OCI-LY7 (cell line): ENCODE data around the gene ARMH2. TPM values are rescaled to one million over a fixed set of nuclear protein-coding genes. Genes with fewer than 3 reads are reported as not detected.

ENCODE experiments used
- BruUV-seq: library from RNA; stranded (reverse); fragments of 400-500 nt; replicated peaks from 2 replicates; lab custom pipeline; 2021; lab: Mats Ljungman, UMichigan
- CTCF ChIA-PET: fragments of 300-600 bp; sonication (Branson Sonifier 250); formaldehyde crosslinking; loops from one replicate; lab custom pipeline; 2022; ENCODE audit warnings: antibody characterized with exemption; ENCODE audit not compliant: unreplicated experiment; lab: Charles Lee
- POLR2A ChIA-PET: fragments of 300-600 bp; sonication (Branson Sonifier 250); formaldehyde crosslinking; loops from one replicate; lab custom pipeline; 2022; ENCODE audit warnings: antibody characterized with exemption; lab: Charles Lee
- DNase-seq: peaks from one replicate; pipeline ENCODE4 v3.0.0-alpha.2; 2015; ENCODE audit warnings: low spot score
- H2AFZ ChIP-seq: fragments of 200-600 bp; sonication (generic), shearing (Covaris generic); 2 replicates; pipeline ENCODE4 v1.6.1; 2014; ENCODE audit warnings: mild to moderate bottlenecking, antibody characterized with exemption, low read length, moderate library complexity
- H3K27ac ChIP-seq: fragments of 200-600 bp; sonication (generic); 2 replicates; pipeline ENCODE4 v1.5.1; 2014; ENCODE audit warnings: mixed run types, low read depth, mild to moderate bottlenecking, moderate library complexity, low read length, inconsistent platforms; ENCODE audit not compliant: poor library complexity, severe bottlenecking
- H3K36me3 ChIP-seq: fragments of 200-600 bp; sonication (generic); 2 replicates; pipeline ENCODE4 v1.6.1; 2014; ENCODE audit warnings: mild to moderate bottlenecking, antibody characterized with exemption, low read length, moderate library complexity, mixed read lengths; ENCODE audit not compliant: insufficient read depth
- H3K4me1 ChIP-seq: fragments of 200-600 bp; sonication (generic); 2 replicates; pipeline ENCODE4 v1.5.1; 2014; ENCODE audit warnings: mild to moderate bottlenecking, low read length; ENCODE audit not compliant: insufficient read depth, poor library complexity, severe bottlenecking
- H3K4me2 ChIP-seq: fragments of 200-600 bp; sonication (generic); 2 replicates; pipeline ENCODE4 v1.6.1; 2014; ENCODE audit warnings: mild to moderate bottlenecking, low read length
- H3K4me3 ChIP-seq: fragments of 200-600 bp; sonication (generic); 2 replicates; pipeline ENCODE4 v1.5.1; 2014; ENCODE audit warnings: mild to moderate bottlenecking, low read depth, low read length; ENCODE audit not compliant: poor library complexity, severe bottlenecking
- H3K79me2 ChIP-seq: fragments of 200-600 bp; sonication (generic); 2 replicates; pipeline ENCODE4 v1.6.1; 2016; ENCODE audit warnings: low read depth, mild to moderate bottlenecking, low read length, moderate library complexity, mixed read lengths; ENCODE audit not compliant: insufficient read depth
- H3K9me2 ChIP-seq: fragments of 200-600 bp; sonication (generic); 2 replicates; pipeline ENCODE4 v1.6.1; 2016; ENCODE audit warnings: mild to moderate bottlenecking, low read length, mixed read lengths; ENCODE audit not compliant: insufficient read depth
- H3K9me3 ChIP-seq: fragments of 200-600 bp; sonication (generic); 2 replicates; pipeline ENCODE4 v1.6.1; 2014; ENCODE audit warnings: mild to moderate bottlenecking, mixed run types, low read length, mixed read lengths
- H4K20me1 ChIP-seq: fragments of 200-600 bp; sonication (generic); 2 replicates; pipeline ENCODE4 v1.6.1; 2014; ENCODE audit warnings: mild to moderate bottlenecking, antibody characterized with exemption, low read length, moderate library complexity, mixed read lengths; ENCODE audit not compliant: insufficient read depth
- CTCF ChIP-seq: fragments of 200-600 bp; sonication (generic); conservative IDR thresholded peaks from 2 replicates; pipeline ENCODE4 v1.5.1; 2014; ENCODE audit warnings: mild to moderate bottlenecking, antibody characterized with exemption, low read length, moderate library complexity, mixed read lengths
- EZH2phosphoT487 ChIP-seq: fragments of 200-600 bp; sonication (generic); IDR thresholded peaks from 2 replicates; pipeline ENCODE4 v1.6.1; 2018; ENCODE audit warnings: low read depth, borderline replicate concordance, mild to moderate bottlenecking, mixed run types, antibody characterized with exemption, low read length, moderate library complexity, mixed read lengths
- intact Hi-C: fragments of 100-400 bp; cut with micrococcal nuclease; formaldehyde crosslinking; loops from one replicate; pipeline ENCODE4 v1.10.0; 2022; ENCODE audit not compliant: unreplicated experiment
- total RNA-seq, 2 experiments: library from RNA; depleted of rRNA in 1 of 2; stranded (reverse); fragments of >200 nt in 1 of 2; shearing (Covaris generic) in 1 of 2; gene quantifications; 2 replicates each; pipeline ENCODE4 v1.2.3, GENCODE V29; 2014 to 2022

Gene ARMH2
- total RNA-seq, 2 experiments from 2014 or later: not detected

GRCh38 chr6:24838081-24838480 is 39.4 kb upstream of the ARMH2 start:
- Histone ChIP-seq H4K20me1 (no peaks in the 10 kb centered on the region), H3K4me3 (no peak overlapping the region), H3K36me3 (peaks cover 33% of the 10 kb centered on the region), H2AFZ (no peak overlapping the region), H3K27ac (no peak overlapping the region), H3K4me2 (no peak overlapping the region), H3K79me2 (no peaks in the 10 kb centered on the region), H3K9me3 (no peaks in the 10 kb centered on the region), H3K9me2 (no peaks in the 10 kb centered on the region), H3K4me1 (no peaks in the 10 kb centered on the region)
- ChIA-PET CTCF (no interaction called here), POLR2A (no interaction called here)
- DNase-seq: no peak
- intact Hi-C loops: no loop called here
- no TSS peak for BruUV-seq
- no peak for TF ChIP-seq EZH2phosphoT487
- no peak for TF ChIP-seq CTCF

GRCh38 chr6:24836109-24836508 is 37.4 kb upstream of the ARMH2 start:
- Histone ChIP-seq H3K27ac (no peak overlapping the region), H3K9me2 (no peaks in the 10 kb centered on the region), H3K79me2 (no peaks in the 10 kb centered on the region), H3K4me2 (no peak overlapping the region), H3K4me1 (no peaks in the 10 kb centered on the region), H2AFZ (no peak overlapping the region), H3K9me3 (no peaks in the 10 kb centered on the region), H4K20me1 (no peaks in the 10 kb centered on the region), H3K36me3 (peaks cover 23% of the 10 kb centered on the region), H3K4me3 (no peak overlapping the region)
- ChIA-PET POLR2A (interaction anchor here (0.7 to 1.6 kb wide), 2 partner anchors 31 to 101 kb away, joined by 3 to 4 read pairs; no protein-coding TSS in a partner anchor), CTCF (no interaction called here)
- intact Hi-C loops: no loop called here
- DNase-seq: no peak
- TF ChIP-seq CTCF (no peak), EZH2phosphoT487 (no peak)
- no TSS peak for BruUV-seq

GRCh38 chr6:24833711-24834386 is 35.1 kb upstream of the ARMH2 start:
- BruUV-seq: no TSS peak
- intact Hi-C loops: no loop called here
- H3K9me3 ChIP-seq: no peaks in the 10 kb centered on the region
- H3K4me3 ChIP-seq: no peak overlapping the region
- ChIA-PET CTCF (no interaction called here), POLR2A (interaction anchor here (0.5 kb wide), 1 partner anchor 179 kb away, joined by 3 read pairs; no protein-coding TSS in a partner anchor)
- no peak for TF ChIP-seq EZH2phosphoT487
- no peaks in the 10 kb centered on the region for H3K4me1 ChIP-seq
- peaks cover 15% of the 10 kb centered on the region; the same call in 1 of the 2 replicates for H3K36me3 ChIP-seq
- no peaks in the 10 kb centered on the region for H4K20me1 ChIP-seq
- no peak overlapping the region for H2AFZ ChIP-seq
- DNase-seq: no peak
- no peak overlapping the region for H3K27ac ChIP-seq
- no peak overlapping the region for H3K4me2 ChIP-seq
- H3K79me2 ChIP-seq: no peaks in the 10 kb centered on the region
- H3K9me2 ChIP-seq: no peaks in the 10 kb centered on the region
